IMR-90 (cell line): Measurements from ENCODE around the gene PRDM2.

Experiments
- BHLHE40 ChIP-seq: fragments of 150-350 bp; IDR thresholded peaks from 2 replicates; pipeline ENCODE4 v1.6.1; 2016; ENCODE audit warnings: mild to moderate bottlenecking, low read depth, low read length
- CTCF ChIP-seq: conservative IDR thresholded peaks from 2 replicates; pipeline ENCODE4 v1.5.1; 2012; ENCODE audit warnings: mild to moderate bottlenecking, low read depth, low read length, improper control_type of control experiment
- POLR2A ChIP-seq: IDR thresholded peaks from 2 replicates; pipeline ENCODE4 v1.6.1; 2012; ENCODE audit warnings: mild to moderate bottlenecking, low read depth, low read length

DNA sequence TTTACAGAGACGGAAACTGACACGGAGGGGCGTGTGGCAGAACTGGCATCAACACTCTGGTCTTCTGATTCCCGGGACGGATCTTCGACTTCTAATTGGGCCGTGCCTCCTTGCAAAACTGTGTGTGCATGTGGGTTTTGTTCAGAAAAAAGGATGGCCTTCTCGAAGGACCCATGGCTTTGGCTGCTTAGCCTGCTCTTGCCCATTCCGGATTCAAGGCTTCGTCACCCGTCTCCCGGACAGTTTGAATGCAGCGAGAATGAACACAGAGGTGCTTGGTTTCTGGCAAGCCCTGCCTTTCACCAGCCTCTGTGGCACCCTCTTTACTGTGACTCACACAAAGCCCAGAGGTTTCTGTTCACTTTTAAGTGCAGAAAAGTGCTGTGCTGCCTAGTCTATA lies 120.1 kb downstream of the PRDM2 start:
- TF ChIP-seq CTCF (no peak), POLR2A (no peak), BHLHE40 (no peak)
